ENCODE data around the gene OOEP.

DNA sequence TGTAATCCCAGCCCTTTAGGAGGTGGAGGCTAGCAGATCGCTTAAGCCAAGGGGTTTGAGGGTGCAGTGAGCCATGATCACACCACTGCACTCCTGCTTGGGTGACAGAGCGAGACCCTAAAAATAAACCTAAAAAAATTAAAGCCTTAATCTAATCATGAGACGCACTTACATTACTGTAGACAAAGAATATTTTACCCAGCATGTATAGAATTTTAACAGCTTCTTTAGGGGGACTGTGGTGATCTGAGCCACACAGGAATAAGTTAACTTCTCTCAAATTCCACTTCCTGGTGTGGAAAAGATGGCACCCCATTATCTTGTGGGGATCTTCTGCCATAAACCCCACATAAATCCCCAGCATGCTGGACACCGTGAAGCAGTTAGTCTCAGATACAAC lies 2.3 kb upstream of the OOEP start:
- TF ChIP-seq, protein P1, sequence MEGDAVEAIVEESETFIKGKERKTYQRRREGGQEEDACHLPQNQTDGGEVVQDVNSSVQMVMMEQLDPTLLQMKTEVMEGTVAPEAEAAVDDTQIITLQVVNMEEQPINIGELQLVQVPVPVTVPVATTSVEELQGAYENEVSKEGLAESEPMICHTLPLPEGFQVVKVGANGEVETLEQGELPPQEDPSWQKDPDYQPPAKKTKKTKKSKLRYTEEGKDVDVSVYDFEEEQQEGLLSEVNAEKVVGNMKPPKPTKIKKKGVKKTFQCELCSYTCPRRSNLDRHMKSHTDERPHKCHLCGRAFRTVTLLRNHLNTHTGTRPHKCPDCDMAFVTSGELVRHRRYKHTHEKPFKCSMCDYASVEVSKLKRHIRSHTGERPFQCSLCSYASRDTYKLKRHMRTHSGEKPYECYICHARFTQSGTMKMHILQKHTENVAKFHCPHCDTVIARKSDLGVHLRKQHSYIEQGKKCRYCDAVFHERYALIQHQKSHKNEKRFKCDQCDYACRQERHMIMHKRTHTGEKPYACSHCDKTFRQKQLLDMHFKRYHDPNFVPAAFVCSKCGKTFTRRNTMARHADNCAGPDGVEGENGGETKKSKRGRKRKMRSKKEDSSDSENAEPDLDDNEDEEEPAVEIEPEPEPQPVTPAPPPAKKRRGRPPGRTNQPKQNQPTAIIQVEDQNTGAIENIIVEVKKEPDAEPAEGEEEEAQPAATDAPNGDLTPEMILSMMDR (IDR thresholded peaks at IDR 0.05) = no peak
- TF ChIP-seq POLR2A (IDR thresholded peaks at IDR 0.05) = no peak
